Osteoblast (primary cell): ENCODE results near the gene LENG8. TPM values are rescaled to one million over a fixed set of nuclear protein-coding genes. Genes with fewer than 3 reads are reported as not detected.

Experiments
- DNase-seq: peaks from one replicate; pipeline ENCODE4 v3.0.0; 2011; ENCODE audit warnings: low spot score, mixed read lengths; ENCODE audit not compliant: insufficient read length; ENCODE audit errors: missing footprints
- H2AFZ ChIP-seq: 2 replicates; pipeline ENCODE4 v1.6.0; 2011; ENCODE audit warnings: mild to moderate bottlenecking, low read length
- H3K27ac ChIP-seq: 2 replicates; pipeline ENCODE4 v1.5.1; 2011; ENCODE audit warnings: mild to moderate bottlenecking, low read depth, low read length, moderate library complexity
- H3K27me3 ChIP-seq: 2 replicates; pipeline ENCODE4 v1.6.0; 2012; ENCODE audit warnings: mild to moderate bottlenecking, control low read depth, inconsistent platforms, low read length, moderate library complexity; ENCODE audit not compliant: insufficient read depth
- H3K36me3 ChIP-seq: 2 replicates; pipeline ENCODE4 v1.5.1; 2011; ENCODE audit warnings: mild to moderate bottlenecking, low read length, control low read depth, moderate library complexity; ENCODE audit not compliant: insufficient read depth
- H3K4me1 ChIP-seq: 2 replicates; pipeline ENCODE4 v1.5.1; 2011; ENCODE audit warnings: mild to moderate bottlenecking, low read length, control low read depth, moderate library complexity; ENCODE audit not compliant: insufficient read depth
- H3K4me2 ChIP-seq: 2 replicates; pipeline ENCODE4 v1.6.0; 2011; ENCODE audit warnings: mild to moderate bottlenecking, low read length; ENCODE audit not compliant: insufficient read depth
- H3K4me3 ChIP-seq: fragments of 200-600 bp; sonication (generic); 3 replicates; pipeline ENCODE4 v1.5.1; 2012; ENCODE audit warnings: mild to moderate bottlenecking, low read length, inconsistent platforms; ENCODE audit not compliant: insufficient read depth
- H3K79me2 ChIP-seq: 2 replicates; pipeline ENCODE4 v1.6.0; 2012; ENCODE audit warnings: mild to moderate bottlenecking, low read length, control low read depth, inconsistent platforms; ENCODE audit not compliant: insufficient read depth
- H3K9me3 ChIP-seq: 2 replicates; pipeline ENCODE4 v1.5.1; 2011; ENCODE audit warnings: low read depth, low read length, control low read depth
- H4K20me1 ChIP-seq: 2 replicates; pipeline ENCODE4 v1.6.0; 2012; ENCODE audit warnings: mild to moderate bottlenecking, low read length, control low read depth; ENCODE audit not compliant: insufficient read depth
- total RNA-seq: library from RNA; depleted of rRNA; stranded (reverse); fragments of >200 nt; gene quantifications from 2 replicates; pipeline ENCODE4 v1.2.3, GENCODE V29; 2012
- TF ChIP-seq, protein P1 (sequence below): IDR thresholded peaks from 2 replicates; pipeline ENCODE4 v1.5.1; 2011; ENCODE audit warnings: mild to moderate bottlenecking, low read depth, low read length, moderate library complexity; ENCODE audit errors: extremely low read depth

Gene LENG8
- total RNA-seq, 1 donor: 42.3 TPM

DNA sequence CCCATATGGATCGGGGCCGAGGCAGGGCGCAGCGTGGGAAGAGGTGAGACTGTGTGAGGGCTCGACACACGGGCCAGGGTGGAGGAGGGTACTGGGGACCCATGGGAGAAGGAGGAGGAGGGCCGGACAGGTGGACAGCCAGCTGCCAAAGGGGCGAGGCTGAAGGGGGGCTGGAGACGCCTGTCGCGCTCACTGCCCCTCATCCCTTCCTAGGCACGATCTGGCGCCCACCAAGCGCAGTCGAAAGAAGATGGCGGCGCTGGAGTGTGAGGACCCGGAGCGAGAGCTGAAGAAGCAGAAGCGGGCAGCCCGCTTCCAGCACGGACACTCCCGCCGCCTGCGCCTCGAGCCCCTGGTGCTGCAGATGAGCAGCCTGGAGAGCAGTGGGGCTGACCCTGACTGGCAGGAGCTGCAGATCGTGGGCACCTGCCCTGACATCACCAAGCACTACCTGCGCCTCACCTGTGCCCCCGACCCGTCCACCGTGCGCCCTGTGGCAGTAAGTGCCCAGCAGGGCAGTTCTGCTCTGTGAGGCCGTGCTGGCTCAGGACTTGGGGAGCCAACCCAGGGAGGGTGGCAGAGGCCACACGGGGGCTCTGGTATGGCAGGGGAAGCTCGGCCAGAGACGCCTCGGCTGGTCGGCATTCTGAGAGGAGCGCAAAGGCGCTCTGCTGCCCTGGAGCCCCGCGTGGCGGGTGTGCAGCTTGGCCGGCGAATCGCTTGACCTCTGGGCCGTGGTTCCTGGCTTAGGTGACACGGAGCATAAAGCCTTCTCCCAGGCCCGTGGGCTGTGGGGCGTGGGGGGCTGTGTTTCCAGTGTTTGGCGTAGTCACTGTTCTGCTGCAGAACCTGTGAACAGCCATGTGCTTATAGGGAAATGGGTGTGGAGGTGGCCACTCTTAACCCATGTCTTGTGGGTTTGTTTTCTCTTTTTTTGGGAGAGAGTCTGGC lies 7.7 kb downstream of the LENG8 start:
- peaks cover 89% of the 10 kb centered on the region for H3K36me3 ChIP-seq

DNA sequence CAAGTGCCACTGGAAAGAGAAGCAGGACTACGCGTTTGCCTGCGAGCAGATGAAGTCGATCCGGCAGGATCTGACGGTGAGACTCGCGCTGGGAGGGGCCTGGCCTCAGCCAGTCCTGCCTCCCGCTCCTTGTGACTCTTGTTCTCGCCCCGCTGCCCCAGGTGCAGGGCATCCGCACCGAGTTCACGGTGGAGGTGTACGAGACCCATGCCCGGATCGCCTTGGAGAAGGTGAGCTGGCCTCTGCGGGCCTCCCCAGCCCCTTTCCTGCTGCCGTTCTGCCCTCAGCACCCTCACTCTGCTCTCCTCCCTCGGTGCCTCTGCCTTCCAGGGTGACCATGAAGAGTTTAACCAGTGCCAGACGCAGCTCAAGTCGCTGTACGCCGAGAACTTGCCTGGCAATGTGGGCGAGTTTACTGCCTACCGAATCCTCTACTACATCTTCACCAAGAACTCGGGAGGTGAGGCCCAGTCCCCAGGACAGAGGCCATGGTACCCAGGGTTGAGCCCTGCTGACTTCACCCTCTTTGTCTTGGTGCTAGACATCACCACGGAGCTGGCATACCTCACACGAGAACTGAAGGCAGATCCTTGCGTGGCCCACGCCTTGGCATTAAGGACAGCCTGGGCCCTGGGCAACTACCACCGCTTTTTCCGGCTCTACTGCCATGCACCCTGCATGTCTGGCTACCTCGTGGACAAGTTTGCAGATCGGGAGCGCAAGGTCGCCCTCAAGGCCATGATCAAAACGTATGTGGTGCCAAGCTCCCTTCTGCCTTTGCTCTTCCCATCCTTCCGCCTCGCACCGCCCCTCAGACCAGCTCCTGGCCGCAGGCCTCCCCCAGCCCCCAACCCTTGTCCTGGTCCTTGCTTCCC lies 9.0 kb downstream of the LENG8 start:
- Histone ChIP-seq H3K4me2 (no peak overlapping the region), H3K27me3 (no peaks in the 10 kb centered on the region), H3K9me3 (no peaks in the 10 kb centered on the region), H3K79me2 (peaks cover 85% of the 10 kb centered on the region), H3K36me3 (peaks cover 85% of the 10 kb centered on the region), H2AFZ (no peak overlapping the region), H4K20me1 (peaks cover 70% of the 10 kb centered on the region), H3K4me3 (no peak overlapping the region), H3K4me1 (peaks cover 13% of the 10 kb centered on the region), H3K27ac (no peak overlapping the region)
- DNase-seq: peak; percentile 80
- TF ChIP-seq, protein P1, sequence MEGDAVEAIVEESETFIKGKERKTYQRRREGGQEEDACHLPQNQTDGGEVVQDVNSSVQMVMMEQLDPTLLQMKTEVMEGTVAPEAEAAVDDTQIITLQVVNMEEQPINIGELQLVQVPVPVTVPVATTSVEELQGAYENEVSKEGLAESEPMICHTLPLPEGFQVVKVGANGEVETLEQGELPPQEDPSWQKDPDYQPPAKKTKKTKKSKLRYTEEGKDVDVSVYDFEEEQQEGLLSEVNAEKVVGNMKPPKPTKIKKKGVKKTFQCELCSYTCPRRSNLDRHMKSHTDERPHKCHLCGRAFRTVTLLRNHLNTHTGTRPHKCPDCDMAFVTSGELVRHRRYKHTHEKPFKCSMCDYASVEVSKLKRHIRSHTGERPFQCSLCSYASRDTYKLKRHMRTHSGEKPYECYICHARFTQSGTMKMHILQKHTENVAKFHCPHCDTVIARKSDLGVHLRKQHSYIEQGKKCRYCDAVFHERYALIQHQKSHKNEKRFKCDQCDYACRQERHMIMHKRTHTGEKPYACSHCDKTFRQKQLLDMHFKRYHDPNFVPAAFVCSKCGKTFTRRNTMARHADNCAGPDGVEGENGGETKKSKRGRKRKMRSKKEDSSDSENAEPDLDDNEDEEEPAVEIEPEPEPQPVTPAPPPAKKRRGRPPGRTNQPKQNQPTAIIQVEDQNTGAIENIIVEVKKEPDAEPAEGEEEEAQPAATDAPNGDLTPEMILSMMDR: no peak

More for the DNA sequence above, 7.7 kb downstream of the LENG8 start:
- H3K27me3 ChIP-seq: no peaks in the 10 kb centered on the region
- peaks cover 75% of the 10 kb centered on the region for H4K20me1 ChIP-seq
- TF ChIP-seq, protein P1: no peak
- H2AFZ ChIP-seq: no peak overlapping the region
- peak; percentile 58 for DNase-seq
- H3K27ac ChIP-seq: no peak overlapping the region
- no peaks in the 10 kb centered on the region for H3K9me3 ChIP-seq
- no peak overlapping the region for H3K4me2 ChIP-seq
- H3K79me2 ChIP-seq: peaks cover 91% of the 10 kb centered on the region
- no peak overlapping the region for H3K4me3 ChIP-seq
- peaks cover 3% of the 10 kb centered on the region for H3K4me1 ChIP-seq

DNA sequence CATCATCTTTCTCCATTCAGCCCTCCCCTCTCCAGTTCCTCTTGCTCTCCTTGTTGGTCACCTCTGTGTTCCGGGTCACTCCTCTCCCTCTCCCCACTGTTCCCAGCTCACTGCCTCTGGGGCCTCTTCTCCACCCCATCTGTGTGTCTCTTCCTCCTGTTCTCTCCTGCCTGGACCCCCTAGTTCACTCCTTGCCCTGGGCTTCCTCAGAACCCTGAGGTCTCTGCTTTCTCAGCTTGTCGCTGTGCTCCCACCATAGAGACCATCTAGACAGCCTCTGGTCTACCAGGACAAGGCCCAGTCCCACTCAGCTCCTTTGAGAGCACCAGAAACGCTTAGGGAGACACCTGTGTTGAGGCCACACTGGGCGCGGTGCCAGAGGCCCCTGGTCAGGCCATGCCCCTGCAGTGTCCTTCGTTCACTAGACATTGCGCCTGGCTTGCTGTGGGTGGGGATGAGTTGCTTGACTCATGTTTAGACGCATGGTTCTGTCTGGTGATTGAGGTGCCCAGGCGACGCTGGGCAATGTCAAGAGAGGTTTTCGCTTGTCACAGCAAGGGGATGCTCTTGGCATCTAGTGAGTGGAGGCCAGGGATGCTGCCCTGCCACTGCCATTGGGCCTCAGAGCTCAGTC lies 9.8 kb downstream of the LENG8 start:
- Histone ChIP-seq H3K27ac (no peak overlapping the region), H4K20me1 (peaks cover 62% of the 10 kb centered on the region), H2AFZ (no peak overlapping the region), H3K4me3 (no peak overlapping the region), H3K9me3 (no peaks in the 10 kb centered on the region), H3K79me2 (peaks cover 78% of the 10 kb centered on the region), H3K27me3 (no peaks in the 10 kb centered on the region), H3K4me1 (peaks cover 13% of the 10 kb centered on the region), H3K4me2 (no peak overlapping the region), H3K36me3 (peaks cover 78% of the 10 kb centered on the region)
- TF ChIP-seq, protein P1: no peak
- DNase-seq: peak; percentile 83
